Ammon's horn (tissue), 1 donor: ENCODE data around the gene SNRNP40.
"Not testable (repeated sequence)": the region's sequence is repeated elsewhere in the genome, so short reads cannot be mapped to it uniquely, and the experiment has no call there.

Source experiments
- DNase-seq: peaks from one replicate; pipeline ENCODE4 v3.0.0-alpha.2; 2016; ENCODE audit warnings: low spot score

SNRNP40 gene

DNA sequence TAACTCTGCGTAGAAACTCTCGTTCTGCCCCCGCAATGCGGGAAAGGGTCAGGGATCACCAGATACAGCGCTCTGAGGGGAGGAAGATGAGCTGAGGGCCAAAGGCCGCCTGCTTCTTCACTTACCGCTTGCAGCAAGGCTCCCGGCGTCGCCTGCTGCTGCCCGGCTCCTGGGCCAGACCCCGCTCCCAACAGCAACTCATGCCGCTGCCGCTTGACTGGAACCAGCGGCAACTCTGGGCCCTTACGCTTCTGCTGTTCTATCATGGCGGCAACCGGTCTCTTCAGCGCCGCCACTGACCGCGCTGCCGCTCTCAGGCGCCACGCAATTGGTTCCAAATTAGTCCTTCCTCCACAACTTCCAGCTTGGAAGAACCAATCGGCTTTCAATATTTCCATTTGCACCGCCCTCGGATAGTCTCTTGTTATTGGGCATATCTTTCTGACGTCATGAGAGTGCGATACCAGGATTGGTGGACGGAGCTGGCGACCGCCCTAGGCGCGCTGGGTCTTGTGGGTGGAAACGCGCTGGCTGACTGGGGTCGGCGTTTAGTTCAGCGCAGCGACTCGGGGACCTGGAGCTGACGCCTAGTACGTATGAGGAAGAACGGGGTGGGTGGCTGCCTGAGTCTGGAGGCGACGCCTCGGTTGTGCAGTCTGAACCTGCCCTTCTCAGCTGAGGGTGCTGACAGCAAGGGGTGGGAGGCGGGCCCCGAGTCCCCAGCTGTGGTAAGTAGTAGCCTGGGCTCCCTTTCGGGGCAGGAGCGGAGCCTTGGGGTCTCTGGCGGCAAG is at the start of gene SNRNP40, which contains the start of gene ZCCHC17:
SNRNP40 (minus strand) TSS at position 303 of the 791 bp plus-strand sequence; CDS start at position 266, 37 bp downstream.
ZCCHC17 (plus strand) TSS at position 547 of the 791 bp plus-strand sequence. CDS start 13,067 bp downstream, outside the sequence.
- peak; percentile 99 for DNase-seq

DNA sequence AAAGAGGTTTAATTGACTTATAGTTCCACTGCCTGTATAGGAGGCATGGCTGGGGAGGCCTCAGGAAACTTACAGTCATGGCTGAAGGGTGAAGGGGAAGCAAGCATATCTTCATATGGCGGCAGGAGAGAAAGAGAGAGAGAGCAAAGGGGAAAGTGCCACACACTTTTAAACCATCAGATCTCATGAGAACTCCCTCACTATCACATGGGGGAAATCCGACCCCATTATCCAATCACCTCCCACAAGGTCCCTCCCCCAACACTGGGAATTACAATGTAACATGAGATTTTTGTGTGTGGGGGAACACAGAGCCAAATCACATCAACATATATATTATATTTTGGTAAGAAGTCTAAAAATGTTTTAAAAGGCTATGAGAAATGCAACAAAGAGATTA is 49.0 kb upstream of the SNRNP40 start:
- no peak for DNase-seq

DNA sequence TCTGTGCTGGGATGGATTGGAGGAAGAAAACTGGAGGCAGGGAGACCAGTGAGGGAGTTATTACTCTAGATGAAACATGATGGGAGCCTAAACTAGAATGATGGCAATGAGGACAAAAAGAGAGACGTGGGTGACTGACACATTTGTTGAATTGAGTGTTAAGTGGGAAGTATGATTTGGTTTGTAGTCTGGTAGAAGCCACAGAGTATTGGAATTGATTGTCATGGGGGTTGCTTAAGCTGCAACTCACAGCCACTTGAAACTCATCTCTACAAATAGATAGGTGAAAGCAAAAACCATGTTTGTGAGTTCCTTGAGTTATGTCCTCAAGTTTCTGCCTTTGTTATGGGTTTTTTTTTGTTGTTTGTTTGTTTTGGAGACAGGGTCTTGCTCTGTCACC is 47.9 kb upstream of the SNRNP40 start:
- no peak for DNase-seq

DNA sequence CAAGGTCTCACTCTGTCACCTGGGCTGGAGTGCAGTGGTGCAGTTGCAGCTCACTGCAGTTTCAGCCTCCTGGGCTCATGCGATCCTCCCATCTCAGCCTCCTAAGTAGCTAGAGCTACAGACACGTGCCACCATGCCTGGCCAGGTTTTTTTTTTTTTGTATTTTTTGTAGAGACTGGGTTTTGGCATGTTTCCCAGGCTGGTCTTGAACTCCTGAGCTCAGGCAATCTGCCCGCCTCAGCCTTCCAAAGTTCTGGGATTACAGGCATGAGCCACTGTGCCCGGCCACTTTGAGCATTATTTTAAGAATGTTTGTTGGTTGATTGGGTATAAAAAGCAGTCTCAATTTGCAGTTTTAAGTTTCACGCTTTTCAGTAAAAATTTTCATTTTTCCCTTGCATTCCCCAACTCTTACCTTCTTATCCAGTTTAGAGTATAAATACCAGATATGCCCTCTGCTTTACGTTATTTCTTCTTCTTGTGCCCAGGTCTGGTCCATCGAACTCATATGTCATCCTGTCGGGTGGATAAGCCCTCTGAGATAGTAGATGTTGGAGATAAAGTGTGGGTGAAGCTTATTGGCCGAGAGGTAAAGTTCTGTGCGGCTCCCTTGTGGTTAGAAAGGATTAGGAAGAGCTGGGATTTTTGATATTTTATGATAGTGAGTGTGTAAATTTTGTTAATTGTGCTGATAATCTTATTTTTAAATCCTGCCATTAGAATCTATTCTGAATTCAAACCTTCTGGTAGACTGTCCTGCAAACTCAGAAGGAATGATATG is 40.3 kb upstream of the SNRNP40 start:
- no peak for DNase-seq

DNA sequence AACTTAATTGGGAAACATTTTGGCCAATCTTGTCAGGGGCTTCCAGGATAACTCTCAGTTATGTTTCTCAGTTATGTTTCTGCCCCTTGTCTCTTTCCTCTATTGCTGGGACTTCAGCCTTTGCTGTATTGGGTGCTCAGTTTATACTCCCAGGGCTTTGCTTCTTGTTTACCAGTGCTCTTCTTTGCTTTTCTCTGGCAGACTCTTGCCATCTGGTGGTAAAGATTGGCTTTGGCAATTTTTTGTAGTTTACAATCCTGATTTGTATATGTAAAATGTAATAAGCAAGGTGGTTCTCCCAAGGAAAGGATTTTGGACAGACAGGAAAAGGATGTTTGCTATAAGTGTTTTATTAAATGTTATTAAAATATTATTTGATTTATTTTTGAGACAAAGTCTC is 38.4 kb upstream of the SNRNP40 start:
- DNase-seq: peak; percentile 59

DNA sequence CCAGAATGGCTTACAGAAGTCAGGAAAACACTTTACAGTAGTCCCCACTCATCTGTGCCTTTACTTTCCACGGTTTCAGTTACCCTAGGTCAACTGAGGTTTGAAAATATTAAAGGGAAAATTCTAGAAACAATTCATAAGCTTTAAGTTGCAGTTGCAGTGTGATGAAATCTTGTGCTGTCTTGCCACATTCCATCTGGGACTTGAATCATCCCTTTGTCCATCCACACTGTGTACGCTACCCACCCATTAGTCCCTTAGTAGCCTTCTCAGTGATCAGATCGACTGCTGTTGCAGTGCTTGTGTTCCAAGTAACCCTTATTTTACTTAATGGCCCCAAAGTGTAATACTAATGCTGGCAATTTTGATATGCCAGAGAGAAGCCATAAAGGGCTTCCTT is 30.8 kb upstream of the SNRNP40 start:
- DNase-seq: no peak

DNA sequence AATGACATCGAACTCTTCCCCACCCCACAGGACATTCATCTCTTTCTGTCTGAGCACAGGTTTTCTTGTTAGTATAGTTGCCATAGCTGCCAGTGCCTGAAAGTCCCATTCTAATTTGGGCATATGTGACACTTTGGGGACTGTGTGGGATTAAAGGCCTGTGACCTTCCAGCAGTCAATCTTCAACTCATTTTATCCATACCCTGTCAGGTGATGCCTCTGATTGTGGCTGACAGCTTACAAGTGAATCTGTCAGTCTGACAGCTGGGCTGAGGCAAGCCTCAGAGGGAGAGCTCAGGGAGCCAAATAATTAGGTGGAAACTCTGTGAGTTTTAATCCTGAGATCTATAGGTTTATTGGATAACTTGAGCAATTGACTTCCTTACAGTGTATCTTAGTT is 29.9 kb upstream of the SNRNP40 start:
- DNase-seq: no peak

DNA sequence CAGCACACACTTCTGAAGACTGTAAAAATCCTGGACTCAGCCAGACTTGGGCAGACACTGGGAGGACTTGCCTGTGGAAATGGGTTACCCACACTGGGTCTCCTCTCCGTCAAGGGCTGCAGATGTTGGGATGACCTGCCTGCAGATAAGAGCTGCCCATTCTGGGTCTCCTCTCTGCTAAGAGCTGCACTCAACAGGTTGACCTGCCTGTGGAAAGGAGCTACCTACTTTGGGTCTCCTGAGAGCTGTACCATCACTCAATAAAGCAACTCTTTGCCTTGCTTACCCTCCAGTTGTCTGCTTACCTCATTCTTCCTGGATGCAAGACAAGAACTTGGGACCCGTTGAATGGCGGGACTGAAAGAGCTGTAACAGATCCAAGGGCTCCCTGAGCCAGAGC is 28.4 kb upstream of the SNRNP40 start:
- DNase-seq: no peak

DNA sequence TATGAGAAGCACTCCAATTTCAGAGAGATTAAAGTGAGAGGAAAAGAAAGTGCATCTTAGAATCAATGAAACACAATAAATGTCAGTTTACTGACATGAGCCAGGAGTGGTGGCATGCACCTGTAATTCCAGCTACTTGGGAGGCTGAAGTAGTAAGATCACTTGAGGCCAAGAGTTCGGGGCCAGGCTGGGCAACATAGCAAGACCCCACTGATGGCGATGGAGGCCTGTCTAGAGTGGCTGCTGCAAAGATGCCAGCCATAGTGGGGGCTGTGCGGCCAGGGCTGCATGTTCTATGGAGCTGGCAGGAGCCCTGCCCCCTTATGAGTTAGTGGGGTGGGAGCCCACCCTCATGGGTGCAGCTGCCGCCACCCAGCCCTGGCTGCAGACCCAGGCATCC is 27.5 kb upstream of the SNRNP40 start:
- no peak for DNase-seq

DNA sequence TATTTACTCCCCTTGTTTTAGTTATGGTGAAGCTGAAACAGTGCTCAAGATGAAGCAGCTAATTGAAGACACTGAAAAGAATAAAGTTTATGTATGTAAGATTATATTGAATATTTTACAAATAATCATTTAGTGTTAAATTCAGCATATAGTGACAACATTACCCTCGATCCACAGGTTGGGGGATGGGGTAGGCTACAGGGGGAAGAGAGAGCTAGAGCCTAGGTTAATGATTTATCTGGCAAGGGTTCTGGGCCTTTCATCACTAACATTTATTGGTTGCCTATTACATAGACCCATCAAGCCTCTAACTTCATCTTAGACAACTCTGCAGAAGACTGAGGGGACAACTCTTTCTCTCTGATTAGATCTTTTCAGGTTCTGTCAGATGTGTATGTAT is 21.6 kb upstream of the SNRNP40 start:
- no peak for DNase-seq

DNA sequence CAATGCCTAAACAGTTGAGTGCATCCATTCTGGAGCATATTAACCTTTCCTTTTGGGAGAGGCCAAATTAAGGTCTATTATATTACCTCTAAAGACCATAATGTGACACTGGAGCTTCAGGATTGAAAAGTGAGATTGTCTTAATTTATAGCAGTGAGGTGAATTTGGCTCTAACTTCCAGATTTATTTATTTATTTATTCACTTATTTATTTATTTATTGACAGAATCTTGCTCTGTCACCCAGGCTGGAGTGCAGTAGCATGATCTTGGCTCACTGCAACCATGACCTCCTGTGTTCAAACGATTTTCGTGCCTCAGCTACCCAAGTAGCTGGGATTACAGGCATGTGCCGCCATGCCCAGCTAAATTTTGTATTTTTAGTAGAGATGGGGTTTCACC is 19.3 kb upstream of the SNRNP40 start:
- no peak for DNase-seq

DNA sequence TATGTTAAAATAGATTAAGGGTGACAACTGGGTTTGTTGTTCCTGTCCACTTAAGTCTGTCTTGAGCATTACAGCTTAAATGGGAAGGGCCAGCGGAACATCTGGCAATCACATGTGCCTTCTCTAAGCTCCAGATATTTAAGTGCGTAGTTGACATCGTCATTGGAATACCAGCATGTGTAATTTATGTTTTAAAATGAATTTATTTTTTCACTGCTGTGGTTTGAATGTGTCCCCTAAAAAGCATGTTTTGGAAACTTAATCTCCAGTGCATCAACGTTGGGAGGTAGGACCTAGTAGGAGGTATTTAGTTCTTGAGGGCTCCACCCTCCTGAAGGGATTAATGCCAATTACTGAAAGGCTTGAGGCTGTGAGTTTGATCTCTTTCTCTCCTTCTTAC is 13.6 kb upstream of the SNRNP40 start:
- no peak for DNase-seq

DNA sequence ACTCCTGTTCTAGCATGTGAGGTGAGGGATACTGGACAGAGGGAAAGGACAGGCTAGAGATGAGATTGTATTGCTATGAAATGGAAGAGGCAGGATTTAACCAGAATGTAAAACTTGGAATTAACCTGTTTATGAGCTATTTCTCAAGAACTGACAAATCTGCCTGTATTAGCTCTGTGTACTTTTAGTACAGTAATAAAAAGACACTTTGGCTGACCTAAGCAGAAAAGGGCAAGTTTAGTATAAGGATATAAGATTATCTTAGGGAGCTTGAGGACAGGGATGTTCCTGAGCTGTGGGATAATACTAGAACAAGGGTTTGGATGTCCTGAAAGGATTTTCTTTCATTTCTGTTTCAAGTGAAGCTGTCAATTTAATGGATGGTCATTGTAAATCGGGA is 11.4 kb upstream of the SNRNP40 start:
- no peak for DNase-seq

DNA sequence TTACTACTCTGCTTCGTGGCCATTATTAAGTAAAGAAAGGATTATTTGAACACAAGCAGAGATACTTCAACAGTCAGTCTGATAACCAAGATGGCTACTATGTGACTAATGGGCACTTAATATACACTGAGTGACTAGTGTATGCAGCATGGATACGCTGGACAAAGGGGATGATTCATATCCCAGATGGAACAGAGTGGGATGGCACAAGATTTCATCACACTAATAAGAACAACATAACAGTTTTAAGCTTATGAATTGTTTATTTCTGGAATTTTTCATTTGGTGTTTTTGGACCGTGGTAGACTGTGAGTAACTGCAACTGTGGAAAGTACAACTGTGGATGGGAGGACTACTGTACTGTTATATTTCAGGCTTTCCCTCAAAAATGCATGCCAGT is 9.7 kb upstream of the SNRNP40 start:
- peak; percentile 50 for DNase-seq

DNA sequence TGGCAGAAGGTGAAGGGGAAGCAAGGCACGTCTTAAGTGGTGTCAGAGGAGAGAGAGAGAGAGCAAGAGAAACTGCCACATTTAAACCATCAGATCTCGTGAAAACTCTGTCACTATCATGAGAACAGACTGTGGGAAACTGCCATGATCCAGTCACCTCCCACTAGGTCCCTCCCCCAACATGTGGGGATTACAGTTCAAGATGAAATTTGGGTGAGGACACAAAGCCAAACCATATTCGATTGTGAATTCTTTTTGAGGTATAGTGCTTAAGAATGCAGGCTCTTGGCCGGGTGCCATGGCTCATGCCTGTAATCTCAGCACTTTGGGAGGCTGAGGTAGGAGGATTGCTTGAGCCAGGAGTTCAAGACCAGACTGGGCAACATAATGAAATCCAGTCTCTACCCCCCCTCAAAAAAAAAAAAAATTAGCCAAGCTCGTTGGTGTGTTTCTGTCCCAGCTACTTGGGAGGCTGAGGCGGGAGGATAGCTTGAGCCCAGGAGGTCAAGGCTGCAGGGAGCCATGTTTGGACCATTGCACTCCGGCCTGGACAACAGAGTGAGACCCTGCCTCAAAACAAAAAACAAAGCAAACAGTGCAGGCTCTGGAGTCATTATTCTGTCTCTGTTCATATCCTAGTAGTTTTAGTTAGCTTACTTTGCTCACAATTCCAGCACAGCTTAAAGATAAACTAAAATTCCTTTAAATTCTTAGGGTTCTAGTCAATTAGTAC is 6.3 kb upstream of the SNRNP40 start:
- DNase-seq: no peak

DNA sequence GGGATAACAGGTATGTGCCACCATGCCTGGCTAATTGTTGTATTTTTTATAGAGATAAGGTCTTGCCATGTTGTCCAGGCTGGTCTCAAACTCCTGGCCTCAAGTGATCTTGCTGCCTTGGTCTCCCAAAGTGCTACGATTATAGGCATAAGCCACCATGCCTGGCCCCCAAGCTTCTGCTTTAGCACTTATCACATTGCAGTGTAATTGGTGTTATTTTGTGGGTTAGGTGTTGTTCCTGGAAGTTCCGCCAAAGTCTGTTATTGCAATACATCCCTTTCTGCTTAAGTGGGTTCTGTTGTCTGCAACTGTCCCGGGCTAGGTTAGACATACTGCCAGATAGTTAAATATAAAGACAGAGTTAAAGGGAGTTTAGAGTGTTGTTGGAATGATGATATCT is 3.6 kb upstream of the SNRNP40 start:
- no peak for DNase-seq

DNA sequence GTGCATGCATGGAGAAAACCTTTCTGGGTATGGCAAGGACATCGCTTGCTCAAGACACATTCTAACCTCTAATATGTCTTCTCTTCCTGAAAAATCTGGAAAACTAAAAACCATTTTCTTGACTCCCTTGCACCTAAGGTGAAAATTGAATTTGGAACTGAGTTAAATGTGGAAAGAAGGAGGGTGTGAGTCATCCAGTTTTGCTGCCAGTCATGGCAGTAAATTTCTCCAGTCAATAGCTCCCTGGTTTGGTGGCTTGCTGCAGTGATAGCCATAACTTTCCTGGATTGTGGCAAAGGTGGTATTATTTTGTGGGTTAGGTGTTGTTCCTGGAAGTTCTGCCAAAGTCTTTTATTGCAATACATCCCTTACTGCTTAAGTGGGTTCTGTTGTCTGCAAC is 2.8 kb upstream of the SNRNP40 start:
- peak; percentile 7 for DNase-seq

DNA sequence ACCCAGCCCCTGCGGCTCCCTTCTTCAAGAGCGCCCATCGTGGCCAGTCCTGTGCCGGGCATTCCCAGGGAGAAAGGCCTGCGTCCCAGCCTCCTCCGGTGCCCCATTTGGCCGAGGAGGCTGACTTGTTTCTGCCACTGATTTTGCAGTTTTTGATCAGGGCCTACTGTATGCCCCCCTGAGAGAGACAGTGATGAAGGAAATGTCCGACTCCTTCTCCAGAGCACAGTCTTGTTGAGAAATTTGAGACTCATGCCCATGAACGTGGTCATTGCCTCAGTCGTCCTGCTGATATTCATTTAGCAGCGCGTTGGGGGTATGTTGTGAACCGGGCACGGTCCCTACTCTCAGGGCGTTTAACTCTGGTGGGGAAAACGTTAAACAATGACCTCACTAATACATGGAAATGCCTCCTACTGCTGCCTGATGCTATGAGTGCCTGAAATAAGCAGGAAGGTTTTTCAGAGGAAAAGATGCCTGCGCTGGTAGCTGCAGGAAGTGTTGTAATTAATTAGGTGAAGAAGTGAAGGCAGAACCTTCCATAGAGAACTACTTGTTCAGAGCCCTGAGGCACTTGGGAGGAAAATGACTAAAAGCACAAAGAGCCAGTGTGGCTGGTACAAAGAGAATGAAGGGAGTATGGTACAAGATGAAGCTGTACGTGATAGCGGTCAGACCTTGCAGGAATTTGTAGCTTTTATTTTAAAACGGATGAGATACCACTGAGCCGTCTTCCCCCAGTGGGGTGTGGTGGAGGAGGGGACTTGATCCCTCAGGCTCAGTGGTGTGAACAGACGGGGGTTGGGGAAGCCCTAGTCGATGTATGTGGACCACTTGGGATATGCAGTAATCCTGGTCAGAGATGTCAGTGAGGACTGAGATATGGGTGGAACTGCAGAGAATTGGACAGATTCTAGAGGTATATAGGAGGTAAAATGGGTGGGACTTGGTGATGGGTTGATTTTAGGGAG is 974 bp upstream of the SNRNP40 start:
- DNase-seq: peak; percentile 10

DNA sequence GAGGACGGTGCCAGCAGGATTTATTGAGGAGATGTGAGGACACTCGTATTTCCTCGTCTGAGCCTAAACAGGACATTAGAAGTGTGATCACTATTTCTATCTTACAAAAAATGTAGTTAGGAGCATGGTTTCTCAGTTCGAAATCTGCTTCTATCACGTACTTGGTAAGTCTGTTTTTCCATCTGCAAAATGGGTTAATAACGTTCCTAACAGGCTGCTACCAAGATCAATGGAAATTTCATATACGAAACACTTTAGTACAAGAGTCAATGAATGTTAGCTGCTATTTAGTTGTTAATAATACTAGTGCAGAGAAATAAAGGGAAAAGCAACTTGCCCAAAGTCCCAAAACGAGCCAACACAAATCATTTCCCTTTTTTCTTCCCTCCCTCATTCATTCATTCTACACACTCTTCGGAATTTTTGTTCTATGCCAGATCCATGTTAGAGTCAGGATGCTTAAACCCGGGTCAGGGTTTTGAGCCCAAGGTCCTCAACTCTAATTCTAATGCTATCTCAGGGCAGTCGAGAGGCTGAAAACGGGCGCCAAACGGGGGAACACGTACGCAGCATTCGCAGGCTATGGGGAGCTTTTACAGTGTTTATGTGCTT is 608 bp downstream of the SNRNP40 start:
- no peak for DNase-seq

DNA sequence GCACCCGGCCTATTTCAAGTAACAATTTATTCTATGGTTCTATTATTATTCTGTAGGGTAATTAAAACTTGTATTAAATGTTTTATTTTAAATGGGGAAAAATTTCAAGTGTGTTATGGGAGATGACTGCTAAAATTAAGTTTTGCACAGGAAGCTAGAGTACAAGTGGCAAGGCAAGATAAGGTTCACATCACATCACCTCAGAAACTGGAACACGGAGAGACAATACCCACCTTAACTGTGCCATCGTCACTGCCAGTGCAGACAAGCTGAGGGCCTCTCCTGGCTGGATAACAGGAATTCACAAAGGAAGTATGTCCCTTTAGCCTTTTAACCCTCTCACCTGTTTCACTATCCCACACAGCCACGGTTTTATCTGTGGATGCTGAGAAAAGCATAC is 7.6 kb downstream of the SNRNP40 start:
- DNase-seq: no peak

DNA sequence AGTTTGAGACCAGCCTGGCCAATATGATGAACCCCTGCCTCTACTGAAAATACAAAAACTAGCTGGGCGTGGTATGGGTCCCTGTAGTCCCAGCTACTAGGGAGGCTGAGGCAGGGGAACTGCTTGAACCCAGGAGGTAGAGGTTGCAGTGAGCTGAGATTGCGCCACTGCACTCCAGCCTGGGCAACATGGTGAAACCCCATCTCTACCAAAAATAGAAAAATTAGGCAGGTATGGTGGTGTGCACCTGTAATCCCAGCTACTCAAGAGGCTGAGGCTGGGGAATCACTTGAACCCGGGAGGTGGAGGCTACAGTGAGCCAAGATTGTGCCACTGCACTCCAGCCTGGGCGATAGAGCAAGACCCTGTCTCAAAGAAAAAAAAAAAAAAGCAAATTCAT is 8.8 kb downstream of the SNRNP40 start:
- DNase-seq: not testable (repeated sequence)
